ENCODE data around the gene ATP2C2.
"Not testable (repeated sequence)": the region's sequence is repeated elsewhere in the genome, so short reads cannot be mapped to it uniquely, and the experiment has no call there.

- TF ChIP-seq CTCF, POLR2A (IDR thresholded peaks at IDR 0.05): not testable (repeated sequence)
These were observed 31.6 kb downstream of the ATP2C2 start for GRCh38 chr16:84399912-84400311.
